HG03439 (cell line): ENCODE measurements around the gene FCRLB.
"Not testable (repeated sequence)": the region's sequence is repeated elsewhere in the genome, so short reads cannot be mapped to it uniquely, and the experiment has no call there.

ENCODE experiments used
- ATAC-seq: cut with Tn5 transposase; IDR thresholded peaks from one replicate; pipeline ENCODE4 v1.9.1; 2021; ENCODE audit warnings: mild to moderate bottlenecking, moderate library complexity; ENCODE audit not compliant: unreplicated experiment

The FCRLB gene

GRCh38 chr1:161738627-161739287 lies 17.4 kb downstream of the FCRLB start:
- ATAC-seq, result peak; percentile 53

GRCh38 chr1:161739865-161740566 lies 18.7 kb downstream of the FCRLB start:
- ATAC-seq, result no peak

GRCh38 chr1:161740921-161741320 lies 19.6 kb downstream of the FCRLB start:
- no peak for ATAC-seq

GRCh38 chr1:161743231-161743630 lies 21.9 kb downstream of the FCRLB start:
- no peak for ATAC-seq

GRCh38 chr1:161747801-161748200 lies 26.5 kb downstream of the FCRLB start:
- no peak for ATAC-seq

GRCh38 chr1:161749509-161750407 lies 28.4 kb downstream of the FCRLB start, which contains the start of gene DUSP12:
Gene DUSP12 (plus strand): TSS chr1:161749786. CDS start chr1:161749802, 16 bp downstream.
- ATAC-seq, result peak; percentile 96

GRCh38 chr1:161763522-161764098 lies 42.3 kb downstream of the FCRLB start:
- ATAC-seq, result no peak

GRCh38 chr1:161766102-161766981 lies 45.0 kb downstream of the FCRLB start, which contains the start of gene ATF6:
Gene ATF6 (plus strand): TSS chr1:161766320. CDS start chr1:161766361, 41 bp downstream.
- ATAC-seq, result peak; percentile 68

GRCh38 chr1:161768461-161768860 lies 47.1 kb downstream of the FCRLB start:
- ATAC-seq, result no peak

- no peak for ATAC-seq
These were observed 47.8 kb downstream of the FCRLB start for GRCh38 chr1:161768986-161769672.

- not testable (repeated sequence) for ATAC-seq
These were observed 48.3 kb downstream of the FCRLB start for GRCh38 chr1:161769673-161770045.

GRCh38 chr1:161770250-161770649 lies 48.9 kb downstream of the FCRLB start:
- no peak for ATAC-seq

- no peak for ATAC-seq
These were observed 49.8 kb downstream of the FCRLB start for GRCh38 chr1:161771161-161771560.

- ATAC-seq, result no peak
These were observed 50.6 kb downstream of the FCRLB start for GRCh38 chr1:161771973-161772372.

GRCh38 chr1:161772397-161772796 lies 51.1 kb downstream of the FCRLB start:
- no peak for ATAC-seq

- no peak for ATAC-seq
These were observed 52.4 kb downstream of the FCRLB start for GRCh38 chr1:161773791-161774190.

- ATAC-seq, result no peak
These were observed 55.9 kb downstream of the FCRLB start for GRCh38 chr1:161777261-161777660.
